ENCODE data around the gene CEP250.
"Not testable (repeated sequence)": the region's sequence is repeated elsewhere in the genome, so short reads cannot be mapped to it uniquely, and the experiment has no call there.

The CEP250 gene

DNA sequence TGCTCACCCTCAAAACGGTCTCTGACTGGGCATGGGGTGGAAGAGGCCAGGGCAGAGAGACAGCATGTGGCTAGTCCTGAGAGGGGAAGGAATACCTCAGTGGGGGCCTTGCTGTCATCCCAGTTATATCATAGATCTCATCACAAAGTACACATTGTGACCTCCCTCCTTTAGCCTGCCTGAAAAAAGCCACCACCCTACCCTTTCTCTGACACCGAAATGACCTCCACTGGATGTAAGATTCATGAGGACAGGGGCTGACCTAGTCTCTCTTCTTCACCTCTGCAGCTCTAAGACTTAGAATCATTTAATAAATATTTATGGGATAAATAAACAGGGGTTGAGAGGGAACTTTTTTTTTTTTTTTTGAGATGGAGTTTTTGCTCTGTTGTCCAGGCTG is 74.2 kb downstream of the CEP250 start, which contains the start of gene C20orf173:
Gene C20orf173 (minus strand): TSS at position 101 of the 400 bp plus-strand sequence. CDS start 279 bp downstream, outside the sequence.
- DNase-seq: no peak

DNA sequence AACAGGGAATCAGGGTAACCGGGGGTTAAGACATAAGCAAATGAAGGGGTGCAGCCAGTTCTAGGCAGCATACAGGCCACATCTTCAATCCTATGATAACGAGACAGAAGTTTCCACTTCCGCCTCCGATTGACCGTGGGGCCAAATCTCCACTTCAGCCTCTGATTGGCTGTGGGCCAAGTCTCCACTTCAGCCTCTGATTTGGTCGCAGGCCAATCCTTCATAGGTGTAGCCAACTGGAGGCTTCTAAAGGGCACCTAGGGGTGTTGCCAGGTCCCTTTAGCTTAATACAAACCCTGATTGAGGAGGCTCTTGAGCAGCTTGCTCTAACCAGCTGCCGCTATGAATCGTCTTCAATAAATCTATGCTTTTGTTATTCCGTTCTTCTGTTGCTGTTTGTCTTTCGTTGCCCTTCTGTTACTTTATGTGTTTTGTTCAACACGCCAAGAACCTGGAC is 84.4 kb downstream of the CEP250 start:
- DNase-seq: peak in 2 of 5 donors; percentile 13 to 36

GRCh38 chr20:35541118-35541782 is 85.9 kb downstream of the CEP250 start:
- DNase-seq: no peak

GRCh38 chr20:35541783-35542662 is 86.6 kb downstream of the CEP250 start, which contains the start of gene ERGIC3:
TSS of gene ERGIC3 (plus strand) at chr20:35542078. CDS start at chr20:35542098, 20 bp downstream.
- peak; percentile 93 to 96 (median 95) for DNase-seq

DNA sequence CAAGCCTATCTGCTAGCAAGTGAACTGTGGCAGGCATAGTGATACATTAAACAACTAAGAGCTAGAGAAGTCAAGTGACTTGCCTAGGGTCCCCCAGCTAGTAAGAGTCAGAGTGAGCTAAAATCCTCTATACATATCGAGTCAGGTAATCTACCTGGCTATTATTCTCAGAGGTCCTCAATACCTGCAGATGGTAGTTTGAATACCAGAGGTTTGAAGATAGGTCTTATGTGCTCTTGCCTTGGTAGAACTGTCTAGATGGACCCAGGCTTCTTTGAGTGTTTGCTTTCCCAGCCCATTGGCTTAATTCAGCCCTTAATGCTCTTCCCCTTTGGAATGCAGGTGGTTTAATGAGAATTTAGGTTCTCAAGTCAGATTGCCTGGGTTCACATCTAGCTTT is 87.6 kb downstream of the CEP250 start:
- DNase-seq: no peak

- DNase-seq: no peak
Observed at GRCh38 chr20:35544436-35544835, 89.0 kb downstream of the CEP250 start.

DNA sequence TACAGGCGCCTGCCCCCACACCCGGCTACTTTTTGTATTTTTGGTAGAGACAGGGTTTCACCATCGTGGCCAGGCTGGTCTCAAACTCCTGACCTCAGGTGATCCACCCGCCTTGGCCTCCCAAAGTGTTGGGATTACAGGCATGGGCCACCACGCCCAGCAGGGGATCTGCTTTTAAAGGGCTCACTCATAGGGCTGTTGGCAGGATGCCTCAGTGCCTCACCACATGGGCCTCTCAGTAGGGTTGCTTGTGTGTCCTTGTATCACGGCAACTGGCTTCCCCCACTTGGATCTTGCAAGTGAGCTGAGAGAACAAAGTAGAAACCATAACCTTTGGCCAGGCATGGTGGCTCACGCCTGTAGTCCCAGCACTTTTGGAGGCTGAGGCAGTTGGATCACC is 89.5 kb downstream of the CEP250 start:
- not testable (repeated sequence) for DNase-seq

GRCh38 chr20:35546127-35546526 is 90.7 kb downstream of the CEP250 start:
- DNase-seq: no peak

DNA sequence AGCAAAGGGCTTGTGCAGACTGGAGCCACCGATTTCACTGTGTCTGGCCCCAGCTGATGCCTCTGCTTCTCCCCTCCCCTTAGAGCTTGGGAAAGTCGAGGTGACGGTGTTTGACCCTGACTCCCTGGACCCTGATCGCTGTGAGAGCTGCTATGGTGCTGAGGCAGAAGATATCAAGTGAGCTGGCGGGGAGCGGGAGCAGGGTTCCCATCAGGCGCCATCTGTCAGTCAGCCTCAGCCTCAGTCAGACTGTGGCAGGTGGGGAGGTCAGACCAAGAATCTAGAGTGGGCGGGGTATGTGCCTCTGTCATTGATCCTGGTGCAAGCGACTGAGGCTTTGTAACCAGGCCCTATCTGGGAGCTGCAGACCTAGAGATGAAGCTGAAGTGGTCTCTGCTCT is 91.9 kb downstream of the CEP250 start:
- DNase-seq: no peak

DNA sequence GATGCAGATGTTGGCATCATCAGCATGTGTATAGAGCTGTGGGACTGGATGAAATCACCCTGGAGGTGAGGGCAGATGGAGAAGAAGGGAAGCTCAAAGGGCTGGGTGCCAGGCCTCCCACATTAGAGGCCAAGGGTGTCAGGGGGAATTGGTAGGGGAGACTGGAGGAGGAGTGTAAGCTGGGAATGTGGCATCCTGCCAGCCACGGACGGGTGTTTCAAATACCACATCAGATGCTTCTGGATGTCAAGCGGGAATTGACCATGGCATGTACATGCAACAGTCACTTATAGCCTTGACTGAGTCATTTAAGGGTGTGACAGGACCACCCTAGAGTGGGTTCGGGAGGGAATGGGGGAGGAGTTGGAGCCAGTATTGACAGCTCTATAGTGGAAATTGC is 96.1 kb downstream of the CEP250 start:
- no peak for DNase-seq

- no peak for DNase-seq
Observed at GRCh38 chr20:35552914-35553313, 97.5 kb downstream of the CEP250 start.

GRCh38 chr20:35555461-35555860 is 100.1 kb downstream of the CEP250 start:
- DNase-seq: not testable (repeated sequence)

GRCh38 chr20:35555951-35556645 is 100.7 kb downstream of the CEP250 start:
- DNase-seq: no peak

DNA sequence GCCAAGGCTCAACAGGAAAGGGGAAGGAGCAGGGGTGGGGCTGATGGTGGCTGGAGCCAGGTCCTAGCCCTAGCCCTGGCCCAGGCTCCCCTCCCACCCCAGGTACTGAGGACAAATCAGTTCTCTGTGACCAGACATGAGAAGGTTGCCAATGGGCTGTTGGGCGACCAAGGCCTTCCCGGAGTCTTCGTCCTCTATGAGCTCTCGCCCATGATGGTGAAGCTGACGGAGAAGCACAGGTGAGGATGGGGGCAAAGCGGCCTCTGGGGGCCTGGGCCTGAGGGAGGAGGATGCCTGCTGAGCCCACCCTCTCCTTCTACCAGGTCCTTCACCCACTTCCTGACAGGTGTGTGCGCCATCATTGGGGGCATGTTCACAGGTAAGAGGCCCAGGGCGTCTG is 101.5 kb downstream of the CEP250 start:
- no peak for DNase-seq

- DNase-seq: no peak
Observed at GRCh38 chr20:35558451-35558850, 103.1 kb downstream of the CEP250 start.

DNA sequence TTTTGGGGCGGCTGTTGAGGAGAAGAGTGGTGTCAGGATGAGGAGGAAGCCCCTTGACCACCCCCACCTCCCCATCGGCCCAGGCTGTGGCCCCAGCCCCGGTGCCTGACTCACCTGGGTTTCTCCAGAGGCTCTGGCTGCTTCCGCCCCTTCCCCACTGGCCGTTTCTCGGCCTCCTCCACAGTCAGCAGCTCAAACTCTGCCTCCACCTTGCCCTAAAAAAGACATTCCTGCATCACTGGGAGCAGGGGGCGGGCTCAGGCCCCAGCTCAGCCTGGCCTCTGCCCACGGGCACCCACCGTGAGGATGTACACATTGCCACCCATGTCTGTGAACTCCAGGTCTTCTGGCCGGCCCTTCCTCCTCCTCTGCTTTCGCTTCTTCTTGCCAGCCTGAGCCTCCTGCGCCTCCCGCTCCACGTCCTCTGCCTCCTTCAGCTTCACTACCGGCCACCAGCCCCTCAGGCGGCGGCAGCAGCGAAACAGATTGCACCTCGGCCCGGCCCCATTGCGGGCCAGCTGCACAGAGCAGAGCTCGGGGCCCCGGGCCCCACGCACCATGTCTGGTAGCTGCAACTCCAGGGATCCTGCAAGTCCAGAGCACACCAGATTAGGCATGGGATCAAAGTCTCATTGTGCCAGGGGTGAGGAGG is 103.8 kb downstream of the CEP250 start:
- no peak for DNase-seq

DNA sequence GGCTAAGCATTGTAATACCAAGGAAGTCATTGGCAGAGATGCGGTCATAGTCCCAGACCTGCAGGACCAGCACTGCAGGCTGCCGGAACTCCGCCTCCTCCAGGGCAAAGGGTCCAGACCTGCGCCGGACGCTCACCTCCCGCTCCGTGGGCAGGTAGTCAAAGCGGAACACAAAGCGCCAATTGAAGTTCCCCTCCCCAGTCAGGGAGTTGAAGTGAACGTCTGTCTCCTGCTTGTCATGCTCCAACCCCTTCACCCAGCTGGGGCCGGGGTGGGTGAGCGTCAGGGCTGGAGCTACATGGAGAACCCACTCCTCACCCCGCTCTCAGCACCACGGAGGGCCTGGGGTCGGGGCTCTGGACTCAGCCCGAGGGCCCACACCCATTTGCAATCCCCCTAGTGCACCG is 104.7 kb downstream of the CEP250 start:
- DNase-seq: no peak

DNA sequence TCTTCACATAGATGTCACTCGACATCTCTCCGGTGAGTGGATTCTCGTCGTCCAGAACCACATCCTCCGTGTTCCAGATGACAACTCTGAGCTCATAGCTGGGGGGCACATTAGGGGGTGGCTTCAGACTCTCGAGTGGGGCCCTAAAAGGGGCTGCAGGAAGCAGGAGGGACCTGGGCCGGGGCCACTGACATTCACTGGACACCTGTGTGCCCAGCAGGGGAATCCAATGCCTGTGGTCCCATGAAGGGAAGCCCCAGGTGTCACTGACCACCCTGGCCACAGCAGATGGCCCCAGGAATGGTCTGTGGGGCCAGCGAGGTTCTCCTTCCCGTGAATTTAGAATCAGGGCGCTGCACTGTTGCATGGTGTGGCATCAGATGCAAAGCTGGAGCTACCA is 105.1 kb downstream of the CEP250 start:
- DNase-seq: no peak

- DNase-seq: no peak
Observed at GRCh38 chr20:35561268-35561667, 105.9 kb downstream of the CEP250 start.

GRCh38 chr20:35561671-35562070 is 106.3 kb downstream of the CEP250 start:
- DNase-seq: no peak

GRCh38 chr20:35562541-35563110 is 107.2 kb downstream of the CEP250 start:
- DNase-seq: no peak

DNA sequence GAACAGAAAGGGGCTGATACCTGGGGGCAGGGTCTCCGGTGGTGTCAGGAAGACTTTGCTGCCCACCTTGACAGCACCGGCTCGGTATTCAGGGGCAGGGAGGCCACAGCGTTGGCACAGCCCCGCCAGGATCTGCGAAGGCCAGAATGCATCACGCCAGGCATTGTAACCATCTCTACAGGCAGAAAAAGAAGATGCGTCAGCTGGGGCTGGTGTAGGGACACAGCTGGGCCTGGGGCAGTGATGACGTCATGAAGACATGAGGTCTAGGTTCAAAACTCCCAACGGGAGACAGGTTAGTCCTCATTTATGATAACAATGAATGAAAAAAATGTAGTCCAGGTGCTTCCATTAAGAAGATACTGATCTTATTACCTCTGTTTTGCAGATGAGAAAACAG is 108.4 kb downstream of the CEP250 start:
- DNase-seq: no peak
